Inflammatory macrophage (primary cell): ENCODE data around the gene S100A9.
A peak's percentile ranks its signal among the peaks of the same experiment; 100 is the strongest.
"Not testable (repeated sequence)": the region's sequence is repeated elsewhere in the genome, so short reads cannot be mapped to it uniquely, and the experiment has no call there.

ENCODE experiments used
- DNase-seq, 2 donors: peaks; one replicate each; pipeline ENCODE4 v3.0.0-alpha.2; 2020 to 2022

The S100A9 gene

GRCh38 chr1:153345187-153346076, 12.2 kb upstream of the S100A9 start:
- no peak for DNase-seq

- no peak for DNase-seq
Observed at GRCh38 chr1:153346077-153346723, 11.5 kb upstream of the S100A9 start.

GRCh38 chr1:153347049-153347448, 10.6 kb upstream of the S100A9 start:
- DNase-seq: not testable (repeated sequence)

- DNase-seq: no peak
Observed at GRCh38 chr1:153347856-153348255, 9.8 kb upstream of the S100A9 start.

- no peak for DNase-seq
Observed at GRCh38 chr1:153348511-153349362, 8.9 kb upstream of the S100A9 start, which contains the start of gene PGLYRP4. Gene PGLYRP4, minus strand, starts transcription at chr1:153348841. Its CDS starts 909 bp downstream, at chr1:153347932.

GRCh38 chr1:153349363-153350320, 8.0 kb upstream of the S100A9 start:
- peak in 1 of 2 donors; percentile 37 for DNase-seq

GRCh38 chr1:153350321-153350957, 7.2 kb upstream of the S100A9 start:
- DNase-seq: no peak

- DNase-seq: peak; percentile 74 to 75
Observed at GRCh38 chr1:153352523-153352922, 5.1 kb upstream of the S100A9 start.

- DNase-seq: no peak
Observed at GRCh38 chr1:153353226-153353947, 4.3 kb upstream of the S100A9 start.

- DNase-seq: no peak
Observed at GRCh38 chr1:153354515-153355193, 3.0 kb upstream of the S100A9 start.

- DNase-seq: peak; percentile 84 to 89
Observed at GRCh38 chr1:153355445-153356071, 2.1 kb upstream of the S100A9 start.

- DNase-seq: no peak
Observed at GRCh38 chr1:153356392-153357075, 1.1 kb upstream of the S100A9 start.

- peak; percentile 93 to 98 for DNase-seq
Observed at GRCh38 chr1:153357076-153357852, 390 bp upstream of the S100A9 start.

- DNase-seq: no peak
Observed at GRCh38 chr1:153358691-153358975, 979 bp downstream of the S100A9 start.

GRCh38 chr1:153359241-153359640, 1.6 kb downstream of the S100A9 start:
- no peak for DNase-seq

GRCh38 chr1:153360190-153360589, 2.5 kb downstream of the S100A9 start:
- peak; percentile 73 to 78 for DNase-seq

GRCh38 chr1:153360592-153361479, 3.2 kb downstream of the S100A9 start:
- DNase-seq: no peak
